ENCODE results near the gene SLX4IP.

The SLX4IP gene

DNA sequence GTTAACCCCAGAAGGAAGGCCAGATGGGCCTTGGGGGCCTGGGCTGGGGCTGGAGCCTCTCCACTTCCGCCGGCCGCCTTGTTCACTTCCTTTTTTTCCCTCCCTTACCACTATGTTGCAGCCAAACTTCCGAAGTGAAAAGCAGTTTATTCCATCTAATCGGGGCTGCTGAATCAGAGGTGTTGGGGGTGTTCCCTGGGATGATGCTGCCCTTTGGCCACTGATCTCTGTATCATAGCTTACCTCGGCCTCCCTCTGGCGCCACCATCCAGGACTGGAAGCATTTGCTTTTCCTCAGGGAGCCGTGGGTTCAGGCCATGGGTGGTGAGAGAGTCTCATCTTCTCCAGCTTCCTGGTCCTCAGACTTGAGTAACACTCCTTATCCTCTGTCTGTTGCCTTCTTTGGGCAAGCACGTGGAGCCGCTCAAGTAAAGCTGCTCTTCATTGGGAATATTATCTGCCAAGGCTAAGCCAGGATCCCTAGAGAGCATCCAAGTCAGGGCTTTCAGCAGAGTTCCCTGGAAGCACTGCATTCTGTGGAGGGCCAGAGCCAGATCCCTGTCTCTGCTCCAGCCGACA, 39.6 kb downstream of the SLX4IP start:
- DNase-seq (ENCODE audit: low read depth, low spot score): no peak

GRCh38 chr20:10475225-10475624, 40.1 kb downstream of the SLX4IP start:
- H3K27ac ChIP-seq: no peak overlapping the region
- DNase-seq (ENCODE audit: low read depth, low spot score): no peak
- H3K4me3 ChIP-seq: no peak overlapping the region
- no peak overlapping the region for H3K9ac ChIP-seq (ENCODE audit: insufficient read length)
- no peak for TF ChIP-seq EZH2 (IDR thresholded peaks at IDR 0.05)
- no peak; the same call in 1 of the 2 replicates for TF ChIP-seq POLR2AphosphoS5 (IDR thresholded peaks at IDR 0.05; ENCODE audit: borderline replicate concordance, low read depth, low read length)
- TF ChIP-seq FOXP2 (optimal IDR thresholded peaks at IDR 0.05; ENCODE audit: control extremely low read depth, extremely low read length, insufficient read depth): no peak
- H3K36me3 ChIP-seq (ENCODE audit: insufficient read depth, low read length): no peaks in the 10 kb centered on the region
- H3K9me3 ChIP-seq (ENCODE audit: low read depth, low read length): no peaks in the 10 kb centered on the region

More for the DNA sequence above, 39.6 kb downstream of the SLX4IP start:
- H3K9me3 ChIP-seq (ENCODE audit: low read depth, low read length): no peaks in the 10 kb centered on the region
- no peak overlapping the region for H3K4me3 ChIP-seq
- TF ChIP-seq FOXP2 (optimal IDR thresholded peaks at IDR 0.05; ENCODE audit: control extremely low read depth, extremely low read length, insufficient read depth) (no peak), EZH2 (IDR thresholded peaks at IDR 0.05) (no peak), POLR2AphosphoS5 (IDR thresholded peaks at IDR 0.05; ENCODE audit: borderline replicate concordance, low read depth, low read length) (no peak)
- no peak overlapping the region for H3K9ac ChIP-seq (ENCODE audit: insufficient read length)
- no peak overlapping the region for H3K27ac ChIP-seq
- no peaks in the 10 kb centered on the region for H3K36me3 ChIP-seq (ENCODE audit: insufficient read depth, low read length)

DNA sequence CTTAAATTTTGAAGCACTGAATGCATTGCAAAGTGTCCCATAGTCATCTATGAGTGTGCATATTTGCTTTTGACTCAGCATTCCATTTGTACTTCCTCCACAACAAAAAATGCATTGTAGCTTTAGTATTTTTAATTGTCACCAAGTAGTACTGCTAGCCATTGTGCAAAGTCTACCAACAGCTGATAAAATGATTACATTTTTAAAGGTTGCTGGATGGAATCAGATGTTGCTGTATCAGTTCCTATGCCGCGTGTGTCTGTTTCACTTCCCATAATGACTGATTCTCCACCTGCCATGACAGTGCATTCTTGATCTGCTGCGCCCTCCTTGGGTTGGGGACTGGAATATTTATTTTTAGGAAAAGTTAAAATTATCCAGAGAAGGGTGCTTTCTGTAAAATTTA, 41.2 kb downstream of the SLX4IP start:
- H3K9me3 ChIP-seq (ENCODE audit: low read depth, low read length): no peaks in the 10 kb centered on the region
- TF ChIP-seq POLR2AphosphoS5 (IDR thresholded peaks at IDR 0.05; ENCODE audit: borderline replicate concordance, low read depth, low read length): no peak
- no peak for TF ChIP-seq EZH2 (IDR thresholded peaks at IDR 0.05)
- no peak for TF ChIP-seq FOXP2 (optimal IDR thresholded peaks at IDR 0.05; ENCODE audit: control extremely low read depth, extremely low read length, insufficient read depth)
- H3K4me3 ChIP-seq: no peak overlapping the region
- no peak for DNase-seq (ENCODE audit: low read depth, low spot score)
- H3K36me3 ChIP-seq (ENCODE audit: insufficient read depth, low read length): no peaks in the 10 kb centered on the region
- no peak overlapping the region for H3K27ac ChIP-seq
- no peak overlapping the region for H3K9ac ChIP-seq (ENCODE audit: insufficient read length)

GRCh38 chr20:10478205-10478604, 43.1 kb downstream of the SLX4IP start:
- no peaks in the 10 kb centered on the region for H3K9me3 ChIP-seq (ENCODE audit: low read depth, low read length)

DNA sequence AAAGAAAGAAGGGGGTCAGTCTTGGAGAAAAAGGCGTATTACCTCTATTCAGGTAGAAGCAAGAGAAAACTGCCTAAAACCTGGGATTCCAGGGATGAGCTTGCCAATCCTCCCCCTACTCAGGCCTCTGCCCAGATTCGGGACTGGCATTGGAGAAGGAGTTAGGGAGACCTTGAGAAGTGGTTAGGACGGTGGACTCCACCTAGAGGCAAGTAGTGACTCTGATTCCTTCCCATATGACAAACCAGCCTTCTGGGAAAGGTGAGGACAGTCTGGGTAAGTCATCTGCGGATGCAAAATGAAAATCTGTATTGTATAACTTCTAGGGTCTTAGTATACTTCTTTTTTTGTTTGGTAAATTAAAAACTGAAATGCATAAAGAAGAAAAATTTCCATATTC, 43.8 kb downstream of the SLX4IP start:
- TF ChIP-seq EZH2 (IDR thresholded peaks at IDR 0.05) (no peak), FOXP2 (optimal IDR thresholded peaks at IDR 0.05; ENCODE audit: control extremely low read depth, extremely low read length, insufficient read depth) (no peak), POLR2AphosphoS5 (IDR thresholded peaks at IDR 0.05; ENCODE audit: borderline replicate concordance, low read depth, low read length) (no peak)
- Histone ChIP-seq H3K9ac (ENCODE audit: insufficient read length) (no peak overlapping the region), H3K27ac (no peak overlapping the region), H3K36me3 (ENCODE audit: insufficient read depth, low read length) (no peaks in the 10 kb centered on the region), H3K9me3 (ENCODE audit: low read depth, low read length) (no peaks in the 10 kb centered on the region), H3K4me3 (no peak overlapping the region)
- no peak for DNase-seq (ENCODE audit: low read depth, low spot score)

More at GRCh38 chr20:10478205-10478604, 43.1 kb downstream of the SLX4IP start:
- Histone ChIP-seq H3K9ac (ENCODE audit: insufficient read length) (no peak overlapping the region), H3K27ac (no peak overlapping the region), H3K36me3 (ENCODE audit: insufficient read depth, low read length) (no peaks in the 10 kb centered on the region), H3K4me3 (no peak overlapping the region)
- no peak for TF ChIP-seq POLR2AphosphoS5 (IDR thresholded peaks at IDR 0.05; ENCODE audit: borderline replicate concordance, low read depth, low read length)
- TF ChIP-seq FOXP2 (optimal IDR thresholded peaks at IDR 0.05; ENCODE audit: control extremely low read depth, extremely low read length, insufficient read depth): no peak
- no peak for TF ChIP-seq EZH2 (IDR thresholded peaks at IDR 0.05)
- DNase-seq (ENCODE audit: low read depth, low spot score): no peak

GRCh38 chr20:10481676-10482075, 46.6 kb downstream of the SLX4IP start:
- peak overlapping the region; percentile 50; the same call in 1 of the 2 replicates for H3K27ac ChIP-seq
- H3K9ac ChIP-seq (ENCODE audit: insufficient read length): no peak overlapping the region
- H3K36me3 ChIP-seq (ENCODE audit: insufficient read depth, low read length): no peaks in the 10 kb centered on the region
- TF ChIP-seq FOXP2 (optimal IDR thresholded peaks at IDR 0.05; ENCODE audit: control extremely low read depth, extremely low read length, insufficient read depth) (no peak), EZH2 (IDR thresholded peaks at IDR 0.05) (no peak), POLR2AphosphoS5 (IDR thresholded peaks at IDR 0.05; ENCODE audit: borderline replicate concordance, low read depth, low read length) (no peak)
- DNase-seq (ENCODE audit: low read depth, low spot score): no peak
- H3K4me3 ChIP-seq: no peak overlapping the region
- H3K9me3 ChIP-seq (ENCODE audit: low read depth, low read length): no peaks in the 10 kb centered on the region

DNA sequence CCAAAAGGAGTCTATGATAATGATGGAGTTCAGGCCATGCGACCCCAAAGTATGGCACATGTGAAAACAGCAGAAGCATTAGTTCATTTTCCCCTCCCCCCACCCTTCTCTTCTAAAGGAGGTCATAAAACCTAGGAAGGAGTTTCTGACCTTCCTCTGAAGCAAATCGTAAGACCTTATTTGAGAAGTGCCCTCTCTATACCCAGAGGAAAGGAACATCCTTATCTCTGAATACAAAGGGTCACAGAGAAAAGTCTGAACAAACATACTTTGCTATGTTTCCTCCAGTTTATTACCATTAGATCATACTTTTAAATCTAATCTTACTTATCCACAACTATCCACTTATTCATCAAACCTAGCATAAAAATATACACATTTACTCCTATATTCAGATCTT, 48.6 kb downstream of the SLX4IP start:
- no peak overlapping the region for H3K4me3 ChIP-seq
- H3K9ac ChIP-seq (ENCODE audit: insufficient read length): no peak overlapping the region
- TF ChIP-seq FOXP2 (optimal IDR thresholded peaks at IDR 0.05; ENCODE audit: control extremely low read depth, extremely low read length, insufficient read depth) (no peak), EZH2 (IDR thresholded peaks at IDR 0.05) (no peak), POLR2AphosphoS5 (IDR thresholded peaks at IDR 0.05; ENCODE audit: borderline replicate concordance, low read depth, low read length) (no peak)
- DNase-seq (ENCODE audit: low read depth, low spot score): no peak
- H3K36me3 ChIP-seq (ENCODE audit: insufficient read depth, low read length): no peaks in the 10 kb centered on the region
- no peak overlapping the region for H3K27ac ChIP-seq
- H3K9me3 ChIP-seq (ENCODE audit: low read depth, low read length): no peaks in the 10 kb centered on the region

DNA sequence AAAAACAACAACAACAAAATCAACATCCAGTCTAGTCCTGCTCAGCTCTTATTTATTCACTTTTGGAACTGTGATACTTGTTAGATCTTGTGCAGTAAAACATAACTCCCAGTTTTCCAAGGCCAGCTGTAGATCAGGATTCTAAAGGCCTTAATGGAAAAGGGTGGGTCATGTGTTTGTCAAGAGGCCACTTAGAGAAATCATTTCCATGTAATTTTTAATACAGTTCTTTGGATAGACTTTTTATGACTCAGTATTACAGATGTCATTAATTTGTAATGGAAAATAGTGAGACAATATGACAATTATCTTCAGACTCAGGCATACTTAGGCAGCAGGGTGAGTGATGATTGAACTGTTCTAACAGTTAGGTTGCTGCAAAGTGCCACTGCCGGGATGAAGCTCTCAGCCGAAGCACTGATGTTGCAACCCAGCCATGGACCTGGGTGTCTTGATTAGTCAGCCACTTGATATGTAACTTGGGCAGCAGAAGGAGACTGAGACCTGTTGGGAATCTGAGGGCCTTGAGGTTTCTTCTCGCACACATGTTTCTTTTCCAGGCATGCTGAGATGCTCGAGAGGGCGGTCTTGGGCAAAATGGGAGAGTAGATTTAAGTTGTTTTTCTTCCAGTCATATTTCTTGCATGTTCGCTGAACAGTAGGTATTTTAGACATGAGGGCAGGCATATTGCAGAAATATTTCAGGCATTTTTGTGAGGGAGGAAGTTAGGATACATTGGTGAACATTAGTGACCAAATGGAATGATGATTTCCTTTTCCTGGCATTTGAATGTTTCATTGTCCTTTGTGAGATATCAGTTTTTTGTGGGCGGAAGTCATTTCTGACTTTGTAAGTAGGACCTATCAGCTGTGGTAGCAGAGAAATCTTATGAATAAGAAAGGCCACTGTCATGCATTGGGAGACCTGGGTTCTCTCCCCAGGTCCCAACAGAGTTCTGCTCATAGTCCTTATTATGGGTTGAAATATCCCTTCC, 52.3 kb downstream of the SLX4IP start:
- no peak for DNase-seq (ENCODE audit: low read depth, low spot score)
- H3K9ac ChIP-seq (ENCODE audit: insufficient read length): no peak overlapping the region
- H3K4me3 ChIP-seq: no peak overlapping the region
- peak overlapping the region; percentile 64 for H3K27ac ChIP-seq
- TF ChIP-seq POLR2AphosphoS5 (IDR thresholded peaks at IDR 0.05; ENCODE audit: borderline replicate concordance, low read depth, low read length) (no peak), FOXP2 (optimal IDR thresholded peaks at IDR 0.05; ENCODE audit: control extremely low read depth, extremely low read length, insufficient read depth) (no peak), EZH2 (IDR thresholded peaks at IDR 0.05) (no peak)
- H3K36me3 ChIP-seq (ENCODE audit: insufficient read depth, low read length): no peaks in the 10 kb centered on the region
- H3K9me3 ChIP-seq (ENCODE audit: low read depth, low read length): no peaks in the 10 kb centered on the region

Measured in SK-N-MC (cell line).